IPS-18a (cell line): ENCODE measurements around the gene HAX1.
A peak's percentile ranks its signal among the peaks of the same experiment; 100 is the strongest.

Experiments
- H3K27ac ChIP-seq: one replicate; pipeline ENCODE4 v1.5.1; 2013; ENCODE audit warnings: low read length
- H3K27me3 ChIP-seq: one replicate; pipeline ENCODE4 v1.6.1; 2013; ENCODE audit warnings: mild to moderate bottlenecking, low read length; ENCODE audit not compliant: control insufficient read depth, insufficient read depth
- H3K36me3 ChIP-seq: one replicate; pipeline ENCODE4 v1.6.1; 2013; ENCODE audit warnings: low read depth, low read length; ENCODE audit not compliant: control insufficient read depth
- H3K4me1 ChIP-seq: one replicate; pipeline ENCODE4 v1.6.1; 2013; ENCODE audit warnings: low read depth, low read length; ENCODE audit not compliant: control insufficient read depth
- H3K4me3 ChIP-seq: one replicate; pipeline ENCODE4 v1.5.1; 2013; ENCODE audit warnings: low read length
- H3K9ac ChIP-seq: one replicate; pipeline ENCODE4 v1.6.1; 2013; ENCODE audit warnings: mild to moderate bottlenecking, low read length, moderate library complexity
- H3K9me3 ChIP-seq: one replicate; pipeline ENCODE4 v1.6.1; 2013; ENCODE audit warnings: low read depth, low read length; ENCODE audit not compliant: control insufficient read depth

The HAX1 gene

GRCh38 chr1:154241703-154242351 lies 30.6 kb upstream of the HAX1 start:
- H3K27ac ChIP-seq, result no peak overlapping the region
- peaks cover 96% of the 10 kb centered on the region for H3K36me3 ChIP-seq
- H3K27me3 ChIP-seq, result no peaks in the 10 kb centered on the region

GRCh38 chr1:154253671-154254070 lies 18.8 kb upstream of the HAX1 start:
- Histone ChIP-seq H3K27ac (no peak overlapping the region), H3K9me3 (no peaks in the 10 kb centered on the region), H3K9ac (no peak overlapping the region), H3K27me3 (no peaks in the 10 kb centered on the region), H3K4me3 (no peak overlapping the region), H3K36me3 (peaks cover 96% of the 10 kb centered on the region), H3K4me1 (no peaks in the 10 kb centered on the region)

More at GRCh38 chr1:154241703-154242351, 30.6 kb upstream of the HAX1 start:
- Histone ChIP-seq H3K9me3 (no peaks in the 10 kb centered on the region), H3K4me3 (no peak overlapping the region), H3K9ac (no peak overlapping the region), H3K4me1 (no peaks in the 10 kb centered on the region)

- Histone ChIP-seq H3K4me1 (no peaks in the 10 kb centered on the region), H3K27ac (no peak overlapping the region), H3K4me3 (no peak overlapping the region), H3K9ac (no peak overlapping the region), H3K36me3 (peaks cover 96% of the 10 kb centered on the region), H3K27me3 (no peaks in the 10 kb centered on the region), H3K9me3 (no peaks in the 10 kb centered on the region)
Measured at GRCh38 chr1:154256686-154257085, 15.7 kb upstream of the HAX1 start.

GRCh38 chr1:154258784-154259183 lies 13.6 kb upstream of the HAX1 start:
- H3K4me1 ChIP-seq, result no peaks in the 10 kb centered on the region
- no peaks in the 10 kb centered on the region for H3K9me3 ChIP-seq
- no peak overlapping the region for H3K27ac ChIP-seq
- H3K4me3 ChIP-seq, result no peak overlapping the region
- no peak overlapping the region for H3K9ac ChIP-seq
- H3K36me3 ChIP-seq, result peaks cover 100% of the 10 kb centered on the region
- no peaks in the 10 kb centered on the region for H3K27me3 ChIP-seq

GRCh38 chr1:154260127-154260526 lies 12.3 kb upstream of the HAX1 start:
- Histone ChIP-seq H3K27me3 (no peaks in the 10 kb centered on the region), H3K27ac (no peak overlapping the region), H3K9me3 (no peaks in the 10 kb centered on the region), H3K4me1 (no peaks in the 10 kb centered on the region), H3K36me3 (peaks cover 99% of the 10 kb centered on the region), H3K4me3 (no peak overlapping the region), H3K9ac (no peak overlapping the region)

- Histone ChIP-seq H3K9me3 (no peaks in the 10 kb centered on the region), H3K4me3 (no peak overlapping the region), H3K4me1 (no peaks in the 10 kb centered on the region), H3K27me3 (no peaks in the 10 kb centered on the region), H3K27ac (no peak overlapping the region), H3K9ac (no peak overlapping the region), H3K36me3 (peaks cover 81% of the 10 kb centered on the region)
Measured at GRCh38 chr1:154263465-154264332, 8.7 kb upstream of the HAX1 start.

- Histone ChIP-seq H3K4me3 (no peak overlapping the region), H3K36me3 (peaks cover 81% of the 10 kb centered on the region), H3K9me3 (no peaks in the 10 kb centered on the region), H3K9ac (no peak overlapping the region), H3K27me3 (no peaks in the 10 kb centered on the region), H3K4me1 (no peaks in the 10 kb centered on the region), H3K27ac (no peak overlapping the region)
Measured at GRCh38 chr1:154264454-154264853, 8.0 kb upstream of the HAX1 start.

- Histone ChIP-seq H3K36me3 (peaks cover 71% of the 10 kb centered on the region), H3K9me3 (no peaks in the 10 kb centered on the region), H3K27me3 (no peaks in the 10 kb centered on the region), H3K9ac (no peak overlapping the region), H3K4me3 (no peak overlapping the region), H3K27ac (no peak overlapping the region), H3K4me1 (no peaks in the 10 kb centered on the region)
Measured at GRCh38 chr1:154265586-154265985, 6.8 kb upstream of the HAX1 start.

GRCh38 chr1:154270833-154271232 lies 1.6 kb upstream of the HAX1 start:
- Histone ChIP-seq H3K27me3 (no peaks in the 10 kb centered on the region), H3K4me1 (no peaks in the 10 kb centered on the region), H3K27ac (no peak overlapping the region), H3K36me3 (peaks cover 35% of the 10 kb centered on the region), H3K9me3 (no peaks in the 10 kb centered on the region), H3K4me3 (no peak overlapping the region), H3K9ac (no peak overlapping the region)

GRCh38 chr1:154272999-154273563 lies 652 bp downstream of the HAX1 start:
- peak overlapping the region; percentile 85 for H3K4me3 ChIP-seq
- peaks cover 25% of the 10 kb centered on the region for H3K36me3 ChIP-seq
- peak overlapping the region; percentile 84 for H3K9ac ChIP-seq
- no peaks in the 10 kb centered on the region for H3K27me3 ChIP-seq
- H3K27ac ChIP-seq, result peak overlapping the region; percentile 77
- H3K9me3 ChIP-seq, result no peaks in the 10 kb centered on the region
- no peaks in the 10 kb centered on the region for H3K4me1 ChIP-seq

- Histone ChIP-seq H3K4me1 (no peaks in the 10 kb centered on the region), H3K4me3 (no peak overlapping the region), H3K36me3 (peaks cover 10% of the 10 kb centered on the region), H3K27ac (no peak overlapping the region), H3K9ac (no peak overlapping the region), H3K27me3 (no peaks in the 10 kb centered on the region), H3K9me3 (no peaks in the 10 kb centered on the region)
Measured at GRCh38 chr1:154276797-154277196, 4.4 kb downstream of the HAX1 start.
